ENCODE data around the gene FBXO10.
"Not testable (repeated sequence)": the region's sequence is repeated elsewhere in the genome, so short reads cannot be mapped to it uniquely, and the experiment has no call there.

The FBXO10 gene

DNA sequence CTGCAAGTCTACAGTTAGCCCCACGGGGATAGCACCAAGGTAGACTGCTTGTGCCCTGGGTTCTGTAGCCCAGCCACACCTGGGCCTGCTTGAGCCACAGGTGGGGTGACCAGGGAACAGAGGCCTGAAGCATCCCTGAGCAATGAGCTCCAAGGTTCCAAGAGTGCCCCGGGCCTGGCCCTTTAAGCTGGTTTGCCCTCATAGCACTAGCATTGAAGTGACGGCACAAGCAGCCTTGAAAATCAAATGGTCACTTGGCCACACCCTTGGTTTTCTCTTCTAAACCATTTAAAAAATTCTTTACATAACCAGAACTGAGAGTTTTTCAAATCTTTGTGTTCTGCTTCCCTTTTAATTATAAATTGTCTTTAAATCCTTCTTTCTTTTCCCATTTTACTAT, 24.7 kb downstream of the FBXO10 start:
- no peak for DNase-seq (ENCODE audit: low read depth)

DNA sequence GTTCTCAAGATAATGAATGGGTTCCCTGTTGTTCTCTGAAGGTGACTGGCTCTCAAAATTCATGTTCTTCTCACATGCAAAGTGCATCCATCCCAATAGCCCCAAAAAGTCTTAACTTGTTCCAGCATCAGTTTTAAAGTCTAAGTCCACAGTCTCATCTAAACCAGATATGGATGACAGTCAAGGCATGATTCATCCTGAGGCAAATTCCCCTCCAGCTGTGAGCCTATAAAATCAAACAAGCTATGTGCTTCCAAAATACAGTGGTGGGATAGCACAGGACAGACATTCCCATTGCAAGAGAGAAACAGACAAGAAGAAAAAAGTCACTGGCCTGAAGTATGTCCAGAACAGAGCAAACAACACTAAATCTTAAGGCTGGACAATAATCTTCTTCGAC, 25.4 kb downstream of the FBXO10 start:
- no peak for DNase-seq (ENCODE audit: low read depth)

DNA sequence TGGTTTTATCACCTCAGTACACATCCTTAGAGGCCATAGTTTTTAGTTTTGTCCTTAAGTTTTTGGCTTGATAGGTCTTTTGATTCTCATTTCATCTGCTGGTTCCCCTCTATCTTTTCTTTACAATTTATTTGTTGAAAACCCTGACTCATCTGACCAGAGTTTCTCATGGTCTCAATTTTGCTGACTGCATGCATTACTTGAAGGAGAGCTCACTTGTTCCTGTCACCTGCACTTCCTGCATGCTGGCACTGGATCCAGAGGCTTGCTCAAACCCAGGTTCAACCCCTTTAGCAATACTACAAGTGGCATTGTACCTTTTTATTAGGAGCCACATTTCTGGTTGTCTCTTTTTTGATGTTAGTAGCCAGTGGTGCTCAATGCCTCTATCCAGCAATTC, 26.7 kb downstream of the FBXO10 start:
- DNase-seq (ENCODE audit: low read depth) = no peak

DNA sequence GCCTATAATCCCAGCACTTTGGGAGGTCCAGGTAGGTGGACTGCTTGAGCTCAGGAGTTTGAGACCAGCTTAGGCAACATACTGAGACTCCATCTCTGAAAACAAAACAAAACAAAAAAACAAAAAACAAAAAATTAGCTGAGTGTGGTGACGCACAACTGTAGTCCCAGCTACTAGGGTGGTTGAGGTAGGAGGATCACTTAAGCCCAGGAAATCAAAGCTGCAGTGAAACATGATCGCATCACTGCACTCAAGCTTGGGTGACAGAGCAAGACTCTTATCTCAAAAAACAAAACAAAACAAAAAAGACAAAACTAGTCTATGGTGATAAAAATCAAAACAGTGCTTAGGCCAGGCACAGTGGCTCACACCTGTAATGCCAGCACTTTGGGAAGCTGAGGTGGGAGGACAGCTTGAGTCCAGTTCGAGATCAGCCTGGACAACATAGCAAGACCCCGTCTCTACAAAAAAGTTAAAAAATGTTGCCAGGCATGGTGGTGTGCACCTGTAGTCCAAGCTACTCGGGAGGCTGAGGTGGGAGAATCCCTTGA, 28.8 kb downstream of the FBXO10 start:
- no peak for DNase-seq (ENCODE audit: low read depth)

DNA sequence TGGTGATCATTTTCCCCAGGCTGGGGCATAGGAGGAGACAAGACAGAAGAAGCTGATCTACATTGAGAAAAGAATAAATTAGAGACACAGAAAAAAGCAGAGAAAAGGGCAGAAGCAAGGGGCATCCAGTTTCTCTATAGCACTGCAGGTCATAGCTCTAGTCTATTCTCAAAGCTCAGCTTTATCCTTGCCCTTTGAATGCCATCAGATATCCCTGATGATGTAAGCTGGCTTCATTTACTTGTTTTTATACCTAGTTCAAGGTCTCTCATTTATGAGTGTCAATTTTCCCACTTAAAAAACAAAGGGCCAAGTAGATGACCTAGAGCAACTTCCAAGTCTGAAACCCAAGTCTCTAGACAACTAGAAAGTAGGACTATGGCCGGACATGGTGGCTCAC, 32.7 kb downstream of the FBXO10 start:
- no peak for DNase-seq (ENCODE audit: low read depth)

DNA sequence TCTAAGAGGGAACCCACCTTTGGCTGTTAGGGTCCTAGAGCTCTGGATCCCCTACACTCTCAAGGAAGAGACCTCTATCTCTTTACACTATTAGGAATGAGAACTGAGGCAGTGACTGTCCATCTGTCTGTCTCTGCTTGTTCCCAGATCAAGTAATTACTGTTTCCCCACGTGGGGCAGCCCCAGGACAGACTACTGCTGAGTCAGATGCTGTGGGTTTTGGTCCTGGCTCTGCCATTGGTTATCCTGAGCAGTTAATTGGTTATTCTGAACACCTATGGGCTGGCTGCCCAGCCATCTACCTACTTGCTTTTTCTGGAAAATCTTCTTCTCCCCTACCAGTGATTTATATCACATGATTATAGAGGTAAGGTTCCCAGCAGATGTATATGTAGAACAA, 33.3 kb downstream of the FBXO10 start:
- no peak for DNase-seq (ENCODE audit: low read depth)

DNA sequence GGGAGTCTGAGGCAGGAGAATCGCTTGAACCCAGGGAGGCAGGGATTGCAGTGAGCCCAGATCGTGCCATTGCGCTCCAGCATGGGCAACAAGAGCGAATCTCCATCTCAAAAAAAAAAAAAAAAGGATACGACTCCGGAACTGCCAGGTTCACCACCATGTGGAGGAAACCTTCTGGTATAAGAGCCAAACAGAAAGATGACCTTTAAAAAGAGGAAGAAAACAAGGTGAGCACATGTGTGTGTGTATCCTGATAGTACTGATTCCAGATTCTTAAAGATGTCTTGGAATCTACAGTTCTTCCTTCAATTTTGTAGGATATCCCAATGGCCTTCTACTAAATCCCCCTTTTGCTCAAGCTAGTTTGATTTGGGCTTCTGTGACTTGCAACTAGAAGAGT, 33.7 kb downstream of the FBXO10 start:
- no peak for DNase-seq (ENCODE audit: low read depth)

DNA sequence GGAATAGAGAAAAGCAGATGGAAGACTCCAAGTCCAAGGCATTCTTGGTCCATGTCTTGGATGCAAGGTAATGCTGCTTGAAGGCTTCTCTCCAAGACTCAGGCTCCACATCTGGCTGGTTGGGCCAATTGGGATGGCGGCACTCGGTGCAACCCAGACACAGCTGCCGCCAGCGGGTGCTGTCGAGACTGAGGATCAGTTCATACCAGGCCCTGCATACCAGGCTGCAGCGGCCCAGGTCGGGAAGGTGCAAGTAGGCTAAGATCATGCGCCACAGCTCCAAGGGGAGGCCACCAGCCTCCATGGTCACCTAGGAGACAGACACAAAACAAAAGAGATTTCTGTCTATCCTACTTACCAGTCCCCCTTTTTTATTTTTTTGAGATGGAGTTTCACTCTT, 34.7 kb downstream of the FBXO10 start:
- DNase-seq (ENCODE audit: low read depth) = no peak

DNA sequence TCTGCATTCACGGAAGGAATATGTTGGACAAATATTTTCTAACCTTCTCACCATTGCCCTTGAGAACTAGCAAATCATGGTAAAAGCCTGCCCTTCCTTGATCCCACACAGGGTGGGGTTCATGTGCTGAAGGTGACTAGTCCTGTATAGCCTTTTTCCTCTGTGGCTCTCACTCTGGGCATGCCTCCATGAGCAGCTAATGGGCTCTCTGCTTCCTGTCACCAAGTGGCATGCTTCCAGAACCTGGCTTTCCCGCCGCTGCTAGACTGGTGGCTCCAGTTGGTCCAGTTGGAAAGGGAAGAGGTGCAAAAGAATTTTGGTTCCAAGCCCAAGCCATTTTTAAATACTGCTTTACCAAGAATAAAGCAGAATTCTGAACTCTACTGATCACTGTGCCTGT, 35.5 kb downstream of the FBXO10 start:
- DNase-seq (ENCODE audit: low read depth) = no peak

DNA sequence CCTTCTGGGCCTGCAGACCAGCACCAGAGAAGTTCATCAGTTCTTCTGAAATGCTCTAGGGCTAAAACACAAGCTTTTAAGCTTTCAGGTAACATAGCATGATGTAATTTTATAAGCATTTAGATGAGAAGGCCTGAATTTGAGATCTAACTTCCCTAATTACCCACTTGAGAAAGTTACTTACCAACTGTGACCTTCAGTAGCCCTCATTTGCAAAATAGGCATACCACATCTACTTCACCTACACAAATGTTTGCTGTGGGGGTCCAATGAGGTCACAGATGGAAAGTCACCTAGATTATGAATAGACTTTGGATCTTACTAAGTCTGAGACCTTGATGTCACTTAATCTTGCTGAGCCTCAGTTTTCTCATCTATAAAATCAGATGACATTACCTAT, 36.5 kb downstream of the FBXO10 start:
- no peak for DNase-seq (ENCODE audit: low read depth)

DNA sequence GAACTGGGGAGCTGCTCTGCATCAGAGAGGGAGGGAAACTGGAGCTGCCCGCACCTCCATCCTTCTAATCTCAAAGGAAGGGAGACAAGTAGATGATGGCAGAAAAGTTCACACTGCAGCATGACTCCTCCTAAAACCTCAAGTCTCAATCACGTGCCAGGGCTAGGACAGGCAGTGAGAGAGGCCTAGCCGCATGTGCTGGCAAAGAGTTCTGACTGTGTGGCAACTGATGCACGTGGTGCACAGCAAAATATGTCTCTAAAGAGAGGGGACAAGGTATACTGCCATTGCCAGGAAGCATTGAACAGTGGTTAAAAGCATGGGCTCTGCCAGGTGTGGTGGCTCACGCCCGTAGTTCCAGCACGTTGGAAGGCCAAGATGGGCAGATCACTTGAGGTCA, 38.1 kb downstream of the FBXO10 start:
- no peak for DNase-seq (ENCODE audit: low read depth)

DNA sequence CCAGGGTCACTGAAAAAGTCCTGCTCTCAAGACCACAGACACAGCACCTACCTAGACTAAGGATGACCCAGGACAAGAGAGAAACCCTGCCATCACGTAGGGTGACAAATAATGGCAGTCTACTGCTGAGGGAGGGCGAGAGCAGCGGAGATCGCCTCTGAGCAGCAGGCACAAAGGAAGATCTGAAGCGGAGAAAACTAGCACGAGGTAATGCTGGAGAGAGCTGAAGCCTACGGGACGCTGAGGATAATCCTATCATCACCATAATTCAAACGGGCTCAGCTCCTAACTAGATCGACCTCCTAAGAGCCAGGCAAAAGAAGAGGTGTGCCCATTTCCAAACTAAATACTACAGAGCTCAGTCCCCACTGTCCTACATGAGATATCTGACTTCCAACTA, 41.3 kb downstream of the FBXO10 start:
- no peak for DNase-seq (ENCODE audit: low read depth)

DNA sequence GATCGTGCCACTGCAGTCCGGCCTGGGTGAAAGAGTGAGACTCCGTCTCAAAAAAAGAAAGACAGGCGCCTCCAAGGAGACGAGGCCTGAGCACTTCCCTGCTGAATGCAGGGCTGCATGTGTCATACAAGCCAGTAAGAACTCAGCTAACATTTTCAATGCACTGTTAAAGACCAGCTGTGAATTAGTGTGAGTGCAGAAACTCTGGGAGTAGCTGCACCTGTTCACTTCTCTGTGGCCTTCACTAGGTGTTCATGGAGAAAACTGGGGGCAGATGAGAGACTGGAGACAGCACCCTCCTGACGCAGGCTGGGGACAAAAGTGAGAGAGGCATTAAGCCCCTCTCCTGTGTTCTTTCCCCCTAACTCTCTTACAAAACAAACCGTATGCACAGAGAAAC, 41.8 kb downstream of the FBXO10 start:
- no peak for DNase-seq (ENCODE audit: low read depth)

DNA sequence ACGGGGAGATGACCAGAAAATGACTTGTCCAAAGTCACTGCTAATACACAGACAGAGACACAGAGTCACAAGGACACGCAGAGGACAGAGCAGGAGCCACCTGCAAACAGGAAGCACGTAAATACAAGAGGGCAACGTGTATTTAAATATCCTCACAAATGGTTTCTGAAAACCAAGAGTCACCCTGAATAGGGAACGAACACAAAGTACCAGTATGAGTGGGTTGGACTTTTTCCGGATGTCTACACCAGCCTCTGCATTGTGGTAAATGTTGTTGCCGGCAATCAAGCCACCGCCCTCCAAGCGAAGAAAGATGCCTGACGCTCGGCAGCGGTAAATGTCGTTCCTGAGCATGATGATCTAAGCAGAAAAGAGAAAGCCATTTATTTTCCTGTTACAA, 44.5 kb downstream of the FBXO10 start:
- DNase-seq (ENCODE audit: low read depth) = peak; percentile 33

DNA sequence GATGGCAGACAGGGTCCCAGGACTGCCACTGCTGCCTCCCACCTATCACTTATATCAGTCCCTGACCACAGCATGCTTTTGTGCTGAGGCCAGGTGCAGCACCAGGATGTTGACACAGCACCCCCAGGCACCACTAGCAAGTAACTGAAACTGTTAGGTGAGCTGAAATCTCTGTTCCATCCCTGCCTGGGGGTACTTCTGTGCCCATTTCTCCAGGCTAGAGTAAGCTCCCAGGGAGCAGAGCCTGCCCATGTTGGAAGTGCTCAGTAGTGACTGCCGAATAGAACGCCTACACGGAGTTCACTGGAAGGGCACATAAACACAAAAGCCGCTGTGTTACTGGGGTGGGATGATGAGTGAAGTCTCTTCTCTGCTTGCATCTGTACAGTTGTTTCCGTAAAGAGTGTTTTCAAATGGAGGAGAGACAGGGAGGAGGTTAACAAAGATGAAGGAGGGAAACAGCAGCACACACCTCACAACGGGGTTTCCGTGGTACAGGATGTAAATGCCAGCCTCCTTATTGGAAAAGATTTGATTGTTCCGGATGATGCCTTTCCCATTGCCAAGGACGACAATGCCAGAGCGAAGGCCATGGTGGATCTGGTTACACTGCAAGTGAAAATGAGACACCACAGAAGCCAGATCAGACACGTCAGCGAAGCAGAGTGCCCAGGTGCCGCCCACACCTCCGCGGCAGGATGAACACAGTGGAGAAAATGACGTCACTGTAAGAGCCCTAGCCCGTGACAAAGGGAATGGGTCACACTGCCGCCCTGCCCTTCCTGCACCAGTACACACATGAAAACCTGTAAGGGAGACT, 47.3 kb downstream of the FBXO10 start:
- peak; percentile 65 for DNase-seq (ENCODE audit: low read depth)

DNA sequence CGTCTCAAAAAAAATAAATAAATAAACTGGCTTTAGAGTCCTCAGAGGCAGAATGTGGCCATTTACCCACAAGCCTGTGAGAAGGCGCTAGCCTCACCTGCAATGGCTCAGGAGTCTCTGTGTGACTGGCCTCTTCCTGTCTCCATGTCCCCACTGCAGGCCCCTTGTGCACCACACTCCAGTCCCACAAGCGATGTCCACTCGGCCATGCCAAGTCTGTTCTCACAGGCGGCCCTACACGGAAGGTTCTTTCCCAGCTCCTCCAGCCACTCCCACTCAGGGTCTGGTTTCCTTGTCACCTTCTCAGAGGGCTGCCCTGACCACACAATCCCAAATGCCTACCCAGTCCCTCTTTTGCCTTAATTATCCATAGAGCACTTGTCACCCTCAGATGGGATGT, 52.3 kb downstream of the FBXO10 start:
- DNase-seq (ENCODE audit: low read depth) = no peak

DNA sequence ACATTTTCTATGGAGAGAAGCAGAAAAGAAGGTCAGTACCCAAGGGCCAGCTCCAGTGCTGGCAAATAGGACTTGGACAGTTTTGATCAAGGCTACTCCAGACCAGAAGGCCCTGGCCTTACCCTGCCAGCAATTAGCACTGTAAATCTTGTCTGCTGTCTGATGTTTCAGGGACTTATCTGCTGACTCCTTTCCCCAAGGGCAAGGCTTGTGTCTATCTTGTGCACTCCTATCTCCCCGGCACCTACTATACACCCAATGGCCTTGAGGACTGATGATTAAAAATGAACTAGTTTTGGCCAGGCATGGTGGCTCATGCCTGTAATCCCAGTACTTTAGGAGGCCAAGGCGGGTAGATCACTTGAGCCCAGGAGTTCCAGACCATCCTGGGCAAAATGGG, 53.2 kb downstream of the FBXO10 start:
- no peak for DNase-seq (ENCODE audit: low read depth)

DNA sequence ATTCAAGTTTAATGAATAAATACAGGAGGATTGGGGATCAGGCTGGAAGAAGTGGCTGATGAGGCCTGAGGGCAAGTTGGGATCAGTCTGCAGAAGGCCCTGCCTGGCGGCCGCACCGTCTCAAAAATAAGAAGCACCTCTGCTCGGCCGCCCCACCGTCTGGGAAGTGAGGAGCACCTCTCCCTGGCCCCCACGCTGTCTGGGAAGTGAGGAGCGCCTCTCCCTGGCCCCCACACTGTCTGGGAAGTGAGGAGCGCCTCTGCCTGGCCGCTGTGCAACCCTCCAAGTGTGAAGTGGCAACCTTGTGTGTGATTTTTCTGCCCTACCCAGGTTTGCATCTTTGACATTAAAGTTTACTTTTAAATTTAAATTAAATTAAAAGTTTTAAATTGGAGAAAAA, 55.1 kb downstream of the FBXO10 start:
- no peak for DNase-seq (ENCODE audit: low read depth)

DNA sequence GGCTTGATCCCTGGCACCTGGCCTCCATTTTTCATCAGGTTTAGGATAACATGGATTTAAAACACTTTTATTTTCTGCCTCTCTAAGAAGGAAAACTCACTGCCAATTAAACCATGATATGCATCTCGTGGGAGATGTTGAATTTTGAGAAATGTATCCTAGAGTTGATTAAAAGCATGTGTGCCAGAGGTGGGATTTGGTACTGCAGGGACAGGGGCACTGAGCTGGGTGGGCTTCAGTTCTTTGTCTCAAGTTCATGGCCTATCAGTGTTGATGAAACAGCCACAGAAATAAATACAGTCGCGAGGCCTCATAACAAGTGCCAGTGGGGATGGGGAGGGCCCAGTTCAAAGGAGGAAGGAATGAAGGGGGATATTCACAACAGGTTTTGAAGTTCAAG, 55.5 kb downstream of the FBXO10 start:
- no peak for DNase-seq (ENCODE audit: low read depth)

DNA sequence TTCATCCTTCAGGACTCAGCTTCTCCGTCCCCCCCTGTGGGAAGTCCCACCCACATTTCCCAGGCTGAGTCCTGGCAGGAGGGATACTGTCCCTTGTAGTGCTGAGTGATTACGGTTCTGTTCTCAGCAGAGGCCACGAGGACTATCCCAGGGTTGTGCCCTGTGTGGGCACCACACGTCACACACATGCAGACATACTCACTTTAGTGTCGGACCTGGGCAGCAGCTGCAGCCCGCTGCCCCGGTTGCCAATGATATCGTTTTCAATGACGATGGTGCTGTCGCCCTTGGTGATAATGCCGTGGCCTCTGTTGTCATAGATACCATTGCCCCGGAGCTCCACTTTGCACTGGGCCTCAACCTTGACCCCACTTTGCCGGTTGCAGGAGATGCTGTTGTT, 58.3 kb downstream of the FBXO10 start:
- no peak for DNase-seq (ENCODE audit: low read depth)

DNA sequence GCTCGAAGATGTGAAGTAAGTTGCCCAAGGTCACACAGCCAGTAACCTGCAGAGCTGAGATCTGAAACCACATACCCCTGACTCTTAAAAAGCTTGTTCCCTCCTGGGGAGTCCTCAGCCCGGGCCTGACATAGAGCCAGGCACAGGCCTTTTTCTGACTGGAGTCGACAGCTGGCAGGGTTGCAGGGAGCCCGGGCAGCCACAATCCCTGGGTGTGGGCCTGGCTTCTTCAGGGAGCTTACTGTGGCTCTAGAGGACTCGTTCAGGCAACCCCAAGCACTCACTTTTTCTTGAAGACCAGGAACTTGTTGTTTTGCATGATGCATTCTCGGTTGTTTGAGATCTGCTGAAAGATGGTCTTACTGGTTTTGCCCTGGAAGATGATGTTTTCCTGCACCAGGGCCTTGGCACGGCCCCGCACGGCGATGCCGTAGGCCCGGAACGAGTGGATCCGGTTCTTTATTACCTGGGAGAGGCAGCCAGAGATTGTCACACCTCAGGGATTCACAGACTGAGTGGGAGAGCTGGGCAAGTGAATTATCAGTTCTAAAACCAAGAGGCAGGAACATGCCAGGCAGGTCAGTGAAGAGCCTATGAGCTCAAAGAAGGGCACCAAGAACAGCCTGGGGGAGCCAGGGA, 60.4 kb downstream of the FBXO10 start:
- DNase-seq (ENCODE audit: low read depth) = no peak

DNA sequence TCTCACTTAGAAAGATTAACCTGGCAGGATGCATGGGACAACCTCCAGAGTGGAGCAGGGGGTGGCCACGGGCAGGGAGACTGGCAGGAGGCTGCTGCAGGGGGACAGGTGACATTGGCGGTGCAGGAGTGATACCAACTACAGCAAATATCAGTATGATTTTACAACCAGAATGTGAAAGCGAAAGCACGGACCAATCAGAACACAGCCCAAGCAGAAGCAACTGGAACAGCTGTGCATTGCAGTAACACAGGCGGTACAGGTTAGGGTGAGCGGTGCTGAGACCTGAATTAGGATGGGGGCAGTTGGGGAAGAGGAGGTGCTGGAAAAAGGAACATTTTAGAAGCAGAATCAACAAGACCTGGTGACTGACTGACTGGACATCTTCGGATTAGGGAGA, 61.2 kb downstream of the FBXO10 start:
- DNase-seq (ENCODE audit: low read depth) = no peak

DNA sequence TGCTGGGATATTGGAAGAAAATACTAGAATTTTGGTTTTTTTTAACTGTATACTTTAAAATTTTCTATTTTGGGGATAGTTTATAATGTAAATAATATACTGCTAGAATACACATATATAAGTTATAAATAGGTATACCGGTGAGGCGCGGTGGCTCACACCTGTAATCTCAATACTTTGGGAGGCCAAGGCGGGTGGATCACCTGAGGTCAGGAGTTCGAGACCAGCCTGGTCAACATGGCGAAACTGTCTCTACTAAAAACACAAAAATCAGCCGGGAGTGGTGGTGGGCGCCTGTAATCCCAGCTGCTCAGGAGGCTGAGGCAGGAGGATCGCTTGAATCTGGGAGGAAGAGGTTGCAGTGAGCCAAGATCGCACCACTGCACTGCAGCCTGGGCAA, 61.8 kb downstream of the FBXO10 start:
- not testable (repeated sequence) for DNase-seq (ENCODE audit: low read depth)

DNA sequence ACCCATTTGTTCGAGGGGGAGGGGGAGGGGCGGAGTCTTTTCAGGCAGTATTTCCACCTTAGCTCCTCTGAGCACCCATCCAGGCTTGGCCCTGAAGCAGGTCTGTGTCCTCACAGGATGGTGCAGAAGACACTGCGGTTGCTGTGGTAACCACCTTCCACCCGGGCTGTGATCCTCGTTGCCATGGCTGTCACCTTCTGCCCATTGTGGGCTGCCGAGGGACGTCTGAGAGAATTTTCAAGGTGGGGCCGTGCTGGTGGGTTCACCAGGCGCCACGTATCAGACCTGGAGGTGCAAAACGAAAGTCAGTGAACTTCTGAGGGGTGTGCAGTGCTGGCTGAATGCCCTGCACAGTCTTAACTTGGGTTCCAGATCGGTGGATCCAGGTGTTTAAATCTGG, 63.7 kb downstream of the FBXO10 start:
- no peak for DNase-seq (ENCODE audit: low read depth)

Measured in activated T-helper 1 cell treated with Interleukin-2 at 50 U/mL for 16 hours (primary cell).